NCI-H1105 treated with DMSO at 0.1 percent for 48 hours (cell line): ENCODE results near the gene CHAT.

Experiments used
- DNase-seq: peaks from one replicate; lab custom pipeline; 2025; lab: John Stamatoyannopoulos, UW

Gene CHAT

GRCh38 chr10:49613882-49614241, at the start of gene CHAT:
TSS of gene CHAT (plus strand) at chr10:49614037. CDS start at chr10:49614190, 153 bp downstream.
- DNase-seq: no peak

- no peak for DNase-seq
Measured at GRCh38 chr10:49564461-49565009, 49.3 kb upstream of the CHAT start.

- DNase-seq: no peak
Measured at GRCh38 chr10:49567810-49568209, 46.0 kb upstream of the CHAT start.

GRCh38 chr10:49568235-49568634, 45.6 kb upstream of the CHAT start:
- DNase-seq: no peak

- no peak for DNase-seq
Measured at GRCh38 chr10:49569031-49569631, 44.7 kb upstream of the CHAT start.

- DNase-seq: no peak
Measured at GRCh38 chr10:49571388-49571787, 42.4 kb upstream of the CHAT start.

GRCh38 chr10:49572594-49573114, 41.2 kb upstream of the CHAT start:
- no peak for DNase-seq

- DNase-seq: no peak
Measured at GRCh38 chr10:49575489-49576072, 38.3 kb upstream of the CHAT start.

- no peak for DNase-seq
Measured at GRCh38 chr10:49577182-49577925, 36.5 kb upstream of the CHAT start.

- no peak for DNase-seq
Measured at GRCh38 chr10:49578392-49578791, 35.4 kb upstream of the CHAT start.

GRCh38 chr10:49579621-49580020, 34.2 kb upstream of the CHAT start:
- DNase-seq: no peak

- DNase-seq: no peak
Measured at GRCh38 chr10:49585387-49585786, 28.4 kb upstream of the CHAT start.

- DNase-seq: no peak
Measured at GRCh38 chr10:49587981-49588380, 25.9 kb upstream of the CHAT start.

- peak; percentile 18 for DNase-seq
Measured at GRCh38 chr10:49592726-49593563, 20.9 kb upstream of the CHAT start.

- DNase-seq: no peak
Measured at GRCh38 chr10:49593564-49593875, 20.3 kb upstream of the CHAT start.

GRCh38 chr10:49593998-49594397, 19.8 kb upstream of the CHAT start:
- DNase-seq: no peak

- DNase-seq: peak; percentile 26
Measured at GRCh38 chr10:49594594-49594993, 19.2 kb upstream of the CHAT start.

GRCh38 chr10:49595003-49595712, 18.7 kb upstream of the CHAT start:
- no peak for DNase-seq

- DNase-seq: no peak
Measured at GRCh38 chr10:49595713-49596492, 17.9 kb upstream of the CHAT start.

- no peak for DNase-seq
Measured at GRCh38 chr10:49596493-49596809, 17.4 kb upstream of the CHAT start.

- DNase-seq: no peak
Measured at GRCh38 chr10:49596836-49597235, 17.0 kb upstream of the CHAT start.
